ENCODE measurements around the gene ARF6. TPM values are rescaled to one million over a fixed set of nuclear protein-coding genes. Genes with fewer than 3 reads are reported as not detected.

ARF6 gene
- total RNA-seq (10 to 100 TPM; 23.7 to 35.2 TPM), polyA plus RNA-seq (ENCODE audit: insufficient read length in 2 of 2) (10 to 100 TPM; 36.9 to 43.9 TPM)
- long read RNA-seq, donor 1, transcript ARF6-201 (2 exons, 3,865 nt): major isoform, 16 of 16 reads
- long read RNA-seq, donor 1, partial matches to known transcripts: 0 of 16 reads
- long read RNA-seq, donor 1, other reads (novel, unspliced or antisense): 0 of 16 reads
- long read RNA-seq, donor 2, transcript ARF6-201 (2 exons, 3,865 nt): major isoform, 7 of 7 reads
- long read RNA-seq, donor 2, partial matches to known transcripts: 0 of 7 reads
- long read RNA-seq, donor 2, other reads (novel, unspliced or antisense): 0 of 7 reads
- long read RNA-seq, donor 3, transcript ARF6-201 (2 exons, 3,865 nt): major isoform, 12 of 12 reads
- long read RNA-seq, donor 3, partial matches to known transcripts: 0 of 12 reads
- long read RNA-seq, donor 3, other reads (novel, unspliced or antisense): 0 of 12 reads
- long read RNA-seq, donor 4, transcript ARF6-201 (2 exons, 3,865 nt): major isoform, 13 of 13 reads
- long read RNA-seq, donor 4, partial matches to known transcripts: 0 of 13 reads
- long read RNA-seq, donor 4, other reads (novel, unspliced or antisense): 0 of 13 reads

DNA sequence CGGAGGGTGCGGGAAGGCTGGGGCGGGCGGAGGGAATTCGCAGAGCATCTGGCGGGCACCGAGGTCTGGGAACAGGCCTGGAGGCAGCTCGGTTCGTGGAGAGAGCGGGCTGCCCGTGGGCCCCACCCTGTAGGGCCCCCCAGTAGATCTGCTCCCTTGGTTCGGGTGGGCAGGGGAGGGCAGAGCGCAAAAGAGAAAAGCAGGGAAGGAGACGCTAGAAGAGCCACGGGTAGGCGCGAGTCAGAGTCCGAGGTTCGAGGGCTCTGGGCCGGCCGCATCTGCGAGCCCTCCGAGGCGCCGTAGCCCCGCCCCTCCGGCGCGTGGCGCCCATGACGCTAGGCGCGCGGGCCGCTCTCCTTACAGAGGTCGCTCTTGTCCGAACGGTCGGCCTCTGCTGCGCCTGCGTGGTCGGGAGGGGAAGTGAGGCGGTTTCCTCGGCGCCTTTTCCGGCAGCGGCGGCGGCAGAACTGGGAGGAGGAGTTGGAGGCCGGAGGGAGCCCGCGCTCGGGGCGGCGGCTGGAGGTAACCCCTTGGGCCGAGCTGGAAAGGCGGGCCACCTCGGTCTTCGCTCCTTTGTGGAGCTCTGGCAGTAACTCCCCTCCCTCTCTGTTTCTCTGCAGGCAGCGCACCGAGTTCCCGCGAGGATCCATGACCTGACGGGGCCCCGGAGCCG is at the start of gene ARF6:
Gene ARF6, plus strand, starts transcription at position 447 of the 673 bp plus-strand sequence. CDS start 655 bp downstream, outside the sequence.
- H3K27me3 ChIP-seq (ENCODE audit: control insufficient read depth, insufficient read depth, low read length): no peaks in the 10 kb centered on the region
- peak; percentile 93 to 99 (median 96) for DNase-seq (ENCODE audit: low read depth in 4 of 6, low spot score in 6 of 6)
- H3K9me3 ChIP-seq (ENCODE audit: control insufficient read depth, insufficient read depth, low read length): no peaks in the 10 kb centered on the region
- H3K27ac ChIP-seq (ENCODE audit: low read depth, low read length): peak within 1 kb of the TSS; percentile 99
- H3K4me1 ChIP-seq (ENCODE audit: control insufficient read depth, insufficient read depth, low read length): peaks cover 10% of the 10 kb centered on the region
- peak within 1 kb of the TSS; percentile 92 for H3K4me3 ChIP-seq (ENCODE audit: low read depth, low read length)
- 0% methylated on average over 66 of the region's 66 CpGs for WGBS (ENCODE audit: insufficient coverage)
- H3K36me3 ChIP-seq (ENCODE audit: control insufficient read depth, insufficient read depth, low read length): peaks cover 3% of the 10 kb centered on the region

GRCh38 chr14:49849213-49849847 is 43.6 kb upstream of the ARF6 start:
- Histone ChIP-seq H3K9me3 (ENCODE audit: control insufficient read depth, insufficient read depth, low read length) (no peaks in the 10 kb centered on the region), H3K27me3 (ENCODE audit: control insufficient read depth, insufficient read depth, low read length) (no peaks in the 10 kb centered on the region), H3K4me1 (ENCODE audit: control insufficient read depth, insufficient read depth, low read length) (peaks cover 9% of the 10 kb centered on the region), H3K4me3 (ENCODE audit: low read depth, low read length) (no peak overlapping the region), H3K36me3 (ENCODE audit: control insufficient read depth, insufficient read depth, low read length) (peaks cover 22% of the 10 kb centered on the region), H3K27ac (ENCODE audit: low read depth, low read length) (no peak overlapping the region)
- no peak for DNase-seq (ENCODE audit: low read depth in 4 of 6, low spot score in 6 of 6)
- no CpG with 5 or more reads among the region's 1 CpG for WGBS (ENCODE audit: insufficient coverage)

DNA sequence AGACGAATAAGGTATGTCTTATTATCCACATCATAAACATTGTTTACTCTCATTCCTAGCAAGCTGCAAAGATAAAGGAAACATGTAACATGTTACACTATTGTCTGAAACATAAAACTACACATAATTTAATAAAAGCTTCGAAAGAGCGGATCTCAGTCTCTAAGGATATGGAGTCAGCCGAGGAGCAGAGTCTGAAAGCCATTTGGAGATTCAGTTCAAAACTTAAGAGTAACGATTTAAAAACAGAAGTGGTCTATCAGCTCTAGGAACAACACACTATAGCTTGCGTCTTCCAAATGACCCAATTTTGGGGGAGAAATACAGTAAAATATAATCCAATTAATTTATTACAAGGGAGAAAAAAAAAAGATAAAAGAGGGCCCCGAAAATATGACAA is 41.1 kb upstream of the ARF6 start:
- H3K27ac ChIP-seq (ENCODE audit: low read depth, low read length): no peak overlapping the region
- WGBS (ENCODE audit: insufficient coverage): 0% methylated on average over 1 of the region's 7 CpGs
- H3K4me3 ChIP-seq (ENCODE audit: low read depth, low read length): peak overlapping the region; percentile 93
- H3K9me3 ChIP-seq (ENCODE audit: control insufficient read depth, insufficient read depth, low read length): no peaks in the 10 kb centered on the region
- H3K27me3 ChIP-seq (ENCODE audit: control insufficient read depth, insufficient read depth, low read length): no peaks in the 10 kb centered on the region
- H3K36me3 ChIP-seq (ENCODE audit: control insufficient read depth, insufficient read depth, low read length): peaks cover 12% of the 10 kb centered on the region
- no peak for DNase-seq (ENCODE audit: low read depth in 4 of 6, low spot score in 6 of 6)
- H3K4me1 ChIP-seq (ENCODE audit: control insufficient read depth, insufficient read depth, low read length): peaks cover 9% of the 10 kb centered on the region

- Histone ChIP-seq H3K27me3 (ENCODE audit: control insufficient read depth, insufficient read depth, low read length) (no peaks in the 10 kb centered on the region), H3K36me3 (ENCODE audit: control insufficient read depth, insufficient read depth, low read length) (peaks cover 9% of the 10 kb centered on the region), H3K4me3 (ENCODE audit: low read depth, low read length) (peak within 1 kb of the TSS; percentile 93), H3K9me3 (ENCODE audit: control insufficient read depth, insufficient read depth, low read length) (no peaks in the 10 kb centered on the region), H3K27ac (ENCODE audit: low read depth, low read length) (peak within 1 kb of the TSS; percentile 93), H3K4me1 (ENCODE audit: control insufficient read depth, insufficient read depth, low read length) (peaks cover 9% of the 10 kb centered on the region)
- peak; percentile 94 to 100 (median 98) for DNase-seq (ENCODE audit: low read depth in 4 of 6, low spot score in 6 of 6)
- 0% methylated on average over 49 of the region's 49 CpGs for WGBS (ENCODE audit: insufficient coverage)
These were observed 40.4 kb upstream of the ARF6 start, which contains the start of gene NEMF for GRCh38 chr14:49852301-49853157. NEMF (minus strand) TSS chr14:49852788; CDS start chr14:49852753, 35 bp downstream.

- no peaks in the 10 kb centered on the region for H3K9me3 ChIP-seq (ENCODE audit: control insufficient read depth, insufficient read depth, low read length)
- DNase-seq (ENCODE audit: low read depth in 4 of 6, low spot score in 6 of 6): no peak
- peaks cover 9% of the 10 kb centered on the region for H3K36me3 ChIP-seq (ENCODE audit: control insufficient read depth, insufficient read depth, low read length)
- peaks cover 9% of the 10 kb centered on the region for H3K4me1 ChIP-seq (ENCODE audit: control insufficient read depth, insufficient read depth, low read length)
- no peaks in the 10 kb centered on the region for H3K27me3 ChIP-seq (ENCODE audit: control insufficient read depth, insufficient read depth, low read length)
- WGBS (ENCODE audit: insufficient coverage): 1% methylated on average over 13 of the region's 14 CpGs
- peak overlapping the region; percentile 93 for H3K27ac ChIP-seq (ENCODE audit: low read depth, low read length)
- peak overlapping the region; percentile 93 for H3K4me3 ChIP-seq (ENCODE audit: low read depth, low read length)
These were observed 39.8 kb upstream of the ARF6 start for GRCh38 chr14:49853158-49853477.

GRCh38 chr14:49853572-49854375 is 39.1 kb upstream of the ARF6 start:
- Histone ChIP-seq H3K27ac (ENCODE audit: low read depth, low read length) (peak overlapping the region; percentile 47), H3K4me3 (ENCODE audit: low read depth, low read length) (peak overlapping the region; percentile 93), H3K4me1 (ENCODE audit: control insufficient read depth, insufficient read depth, low read length) (peaks cover 9% of the 10 kb centered on the region), H3K27me3 (ENCODE audit: control insufficient read depth, insufficient read depth, low read length) (no peaks in the 10 kb centered on the region), H3K9me3 (ENCODE audit: control insufficient read depth, insufficient read depth, low read length) (no peaks in the 10 kb centered on the region), H3K36me3 (ENCODE audit: control insufficient read depth, insufficient read depth, low read length) (peaks cover 4% of the 10 kb centered on the region)
- 11% methylated on average over 21 of the region's 27 CpGs for WGBS (ENCODE audit: insufficient coverage)
- DNase-seq (ENCODE audit: low read depth in 4 of 6, low spot score in 6 of 6): peak in 3 of 6 donors; percentile 19 to 82 (median 75)

- no peak overlapping the region for H3K27ac ChIP-seq (ENCODE audit: low read depth, low read length)
- H3K36me3 ChIP-seq (ENCODE audit: control insufficient read depth, insufficient read depth, low read length): no peaks in the 10 kb centered on the region
- H3K27me3 ChIP-seq (ENCODE audit: control insufficient read depth, insufficient read depth, low read length): no peaks in the 10 kb centered on the region
- H3K9me3 ChIP-seq (ENCODE audit: control insufficient read depth, insufficient read depth, low read length): no peaks in the 10 kb centered on the region
- 100% methylated on average over 1 of the region's 6 CpGs for WGBS (ENCODE audit: insufficient coverage)
- peaks cover 5% of the 10 kb centered on the region for H3K4me1 ChIP-seq (ENCODE audit: control insufficient read depth, insufficient read depth, low read length)
- DNase-seq (ENCODE audit: low read depth in 4 of 6, low spot score in 6 of 6): no peak
- no peak overlapping the region for H3K4me3 ChIP-seq (ENCODE audit: low read depth, low read length)
These were observed 35.4 kb upstream of the ARF6 start for GRCh38 chr14:49857427-49858003.

GRCh38 chr14:49858383-49858782 is 34.5 kb upstream of the ARF6 start:
- H3K27ac ChIP-seq (ENCODE audit: low read depth, low read length): no peak overlapping the region

More at GRCh38 chr14:49858383-49858782, 34.5 kb upstream of the ARF6 start:
- Histone ChIP-seq H3K27me3 (ENCODE audit: control insufficient read depth, insufficient read depth, low read length) (no peaks in the 10 kb centered on the region), H3K36me3 (ENCODE audit: control insufficient read depth, insufficient read depth, low read length) (no peaks in the 10 kb centered on the region), H3K4me1 (ENCODE audit: control insufficient read depth, insufficient read depth, low read length) (peaks cover 5% of the 10 kb centered on the region), H3K9me3 (ENCODE audit: control insufficient read depth, insufficient read depth, low read length) (no peaks in the 10 kb centered on the region), H3K4me3 (ENCODE audit: low read depth, low read length) (no peak overlapping the region)
- no peak for DNase-seq (ENCODE audit: low read depth in 4 of 6, low spot score in 6 of 6)
- 100% methylated on average over 3 of the region's 3 CpGs for WGBS (ENCODE audit: insufficient coverage)
